K562 (cell line): ENCODE data around the gene MLX. TPM values are rescaled to one million over a fixed set of nuclear protein-coding genes. Genes with fewer than 3 reads are reported as not detected.

Source experiments
- ATAC-seq: fragments of 200-7000 bp; cut with Tn5 transposase; 3 replicates; pipeline ENCODE4 v1.9.1; 2020; ENCODE audit warnings: moderate library complexity
- BruUV-seq: library from RNA; stranded (reverse); fragments of 400-500 nt; replicated peaks from 2 replicates; lab custom pipeline; 2021; lab: Mats Ljungman, UMichigan
- CTCF ChIA-PET: fragments of 300-600 bp; formaldehyde crosslinking; extraction: SDS; loops from one replicate; lab custom pipeline; 2021; ENCODE audit warnings: low intra/inter-chr PET ratio; lab: Yijun Ruan, JAX
- POLR2A ChIA-PET: fragments of 300-600, 350-650 bp; sonication (Branson Sonifier 250); formaldehyde crosslinking; extraction: SDS; loops from one replicate; lab custom pipeline; 2021; ENCODE audit warnings: antibody characterized with exemption, inconsistent platforms; lab: Yijun Ruan, JAX
- DNase-seq, 4 experiments: peaks; one replicate each; pipeline versions ENCODE4 v3.0.0 to v3.0.0-alpha.2; 2011 to 2018; ENCODE audit warnings: low spot score in 3 of 4, mixed read lengths in 3 of 4; ENCODE audit errors: extremely low read depth in 1 of 4
- FAIRE-seq: peaks from 2 replicates; lab custom pipeline; 2011; peaks lifted over from hg19 to GRCh38; lab: Jason Lieb, UNC
- H2AFZ ChIP-seq: 2 replicates; pipeline ENCODE4 v1.6.0; 2011; ENCODE audit warnings: low read depth, low read length, control low read depth, inconsistent platforms
- H3K27ac ChIP-seq: fragments of 200-600 bp; 3 replicates; pipeline ENCODE4 v1.8.0; 2011; ENCODE audit warnings: low read depth, mild to moderate bottlenecking, control low read depth, inconsistent platforms, low read length, moderate library complexity, mixed read lengths; ENCODE audit errors: extremely low read depth
- H3K27me3 ChIP-seq, 2 experiments: fragments of 300-600 bp in 1 of 2; 2 replicates in 1 of 2; 3 replicates in 1 of 2; pipeline versions ENCODE4 v1.6.0 to v1.8.0; 2011; ENCODE audit warnings: inconsistent platforms in 2 of 2, low read length in 2 of 2, mild to moderate bottlenecking in 1 of 2, mixed read lengths in 1 of 2, moderate library complexity in 1 of 2; ENCODE audit not compliant: control insufficient read depth in 2 of 2, insufficient read depth in 2 of 2
- H3K36me3 ChIP-seq: fragments of 300-600 bp; 3 replicates; pipeline ENCODE4 v1.8.0; 2011; ENCODE audit warnings: mild to moderate bottlenecking, low read length, inconsistent platforms; ENCODE audit not compliant: control insufficient read depth, insufficient read depth
- H3K4me1 ChIP-seq, 2 experiments: fragments of 200-600 bp in 1 of 2; replicated peaks in 1 of 2; 2 replicates in 1 of 2; 3 replicates in 1 of 2; pipeline versions ENCODE4 v1.5.1 to v1.8.0; 2011; ENCODE audit warnings: inconsistent platforms in 2 of 2, low read length in 2 of 2, mild to moderate bottlenecking in 1 of 2, mixed read lengths in 1 of 2, moderate library complexity in 1 of 2; ENCODE audit not compliant: control insufficient read depth in 2 of 2, insufficient read depth in 2 of 2
- H3K4me2 ChIP-seq: 2 replicates; pipeline ENCODE4 v1.6.1; 2011; ENCODE audit warnings: low read length, control low read depth, inconsistent platforms, mixed read lengths; ENCODE audit not compliant: insufficient read depth
- H3K4me3 ChIP-seq: fragments of 200-600 bp; sonication (generic), shearing (Covaris generic); 2 replicates; pipeline ENCODE4 v1.5.1; 2016; ENCODE audit warnings: control low read depth, inconsistent platforms
- H3K79me2 ChIP-seq: fragments of 200-600 bp; 3 replicates; pipeline ENCODE4 v1.8.0; 2011; ENCODE audit warnings: low read length, inconsistent platforms; ENCODE audit not compliant: control insufficient read depth, insufficient read depth
- H3K9ac ChIP-seq, 2 experiments: 2 replicates each; pipeline versions ENCODE4 v1.6.0 to v1.6.1; 2011; ENCODE audit warnings: low read depth in 2 of 2, low read length in 2 of 2, control low read depth in 1 of 2, inconsistent platforms in 1 of 2, mild to moderate bottlenecking in 1 of 2, mixed read lengths in 1 of 2; ENCODE audit not compliant: insufficient read depth in 1 of 2
- H3K9me1 ChIP-seq: one replicate; pipeline ENCODE4 v1.6.0; 2011; ENCODE audit warnings: inconsistent platforms, mild to moderate bottlenecking, low read length, moderate library complexity; ENCODE audit not compliant: control insufficient read depth, insufficient read depth
- H3K9me3 ChIP-seq: replicated peaks from 2 replicates; pipeline ENCODE4 v1.5.1; 2011; ENCODE audit warnings: low read depth, low read length, inconsistent platforms; ENCODE audit not compliant: control insufficient read depth, insufficient read depth
- H4K20me1 ChIP-seq: replicated peaks from 2 replicates; pipeline ENCODE4 v1.6.1; 2011; ENCODE audit warnings: low read length, inconsistent platforms, mixed read lengths; ENCODE audit not compliant: control insufficient read depth, insufficient read depth
- CREB1 ChIP-seq, 2 experiments: sonication (generic) in 1 of 2; formaldehyde crosslinking in 1 of 2; IDR thresholded peaks; 2 replicates each; pipeline versions ENCODE4 v1.6.1 to v1.8.0; 2012 to 2022; ENCODE audit warnings: inconsistent platforms in 1 of 2, mild to moderate bottlenecking in 1 of 2, missing genetic modification reagents in 1 of 2, moderate library complexity in 1 of 2
- E2F8 ChIP-seq: fragments of 450-650 bp; IDR thresholded peaks from 2 replicates; pipeline ENCODE4 v1.7.1; 2018; ENCODE audit warnings: mild to moderate bottlenecking, low read depth; ENCODE audit not compliant: partially characterized antibody
- GATAD2A ChIP-seq: fragments of 450-650 bp; IDR thresholded peaks from 2 replicates; pipeline ENCODE4 v1.6.1; 2017
- HNRNPK ChIP-seq: fragments of 200-400 bp; formaldehyde crosslinking; IDR thresholded peaks from one replicate; pipeline ENCODE4 v1.6.1; 2018; ENCODE audit warnings: mild to moderate bottlenecking, low read depth, low read length; ENCODE audit not compliant: poor library complexity, severe bottlenecking
- HNRNPL ChIP-seq: fragments of 200-400 bp; formaldehyde crosslinking; IDR thresholded peaks from 2 replicates; pipeline ENCODE4 v1.6.1; 2017; ENCODE audit warnings: low read depth, mild to moderate bottlenecking, low read length
- ILF3 ChIP-seq: fragments of 450-650 bp; IDR thresholded peaks from 2 replicates; pipeline ENCODE4 v1.6.1; 2018; ENCODE audit warnings: antibody characterized with exemption, mild to moderate bottlenecking, moderate library complexity, borderline replicate concordance
- JUND ChIP-seq, 2 experiments: IDR thresholded peaks; 2 replicates in 1 of 2; 3 replicates in 1 of 2; pipeline ENCODE4 v1.6.1; 2011; ENCODE audit warnings: borderline replicate concordance in 2 of 2, low read depth in 2 of 2, low read length in 2 of 2, improper control_type of control experiment in 1 of 2, missing biosample characterization in 1 of 2, missing genetic modification characterization in 1 of 2, missing genetic modification reagents in 1 of 2
- KLF6 ChIP-seq: fragments of 250-450 bp; sonication (Bioruptor Pico); IDR thresholded peaks from 2 replicates; pipeline ENCODE4 v1.4.0; 2020; ENCODE audit warnings: mild to moderate bottlenecking, moderate library complexity, borderline replicate concordance
- PCBP1 ChIP-seq: fragments of 200-400 bp; formaldehyde crosslinking; IDR thresholded peaks from 2 replicates; pipeline ENCODE4 v1.6.1; 2018; ENCODE audit warnings: mild to moderate bottlenecking, low read depth, low read length; ENCODE audit not compliant: poor library complexity, severe bottlenecking
- PHB ChIP-seq: fragments of 250-450 bp; sonication (Bioruptor Pico); IDR thresholded peaks from 2 replicates; pipeline ENCODE4 v1.5.0; 2021
- SMAD3 ChIP-seq: fragments of 450-650 bp; formaldehyde crosslinking; conservative IDR thresholded peaks from 2 replicates; pipeline ENCODE4 v1.4.0; 2020; ENCODE audit warnings: mild to moderate bottlenecking
- TCF7 ChIP-seq: sonication (generic); IDR thresholded peaks from 2 replicates; pipeline ENCODE4 v1.6.1; 2016; ENCODE audit warnings: antibody characterized with exemption, borderline replicate concordance
- ZBTB9 ChIP-seq: fragments of 450-650 bp; formaldehyde crosslinking; IDR thresholded peaks from 2 replicates; pipeline ENCODE4 v1.4.0; 2020; ENCODE audit warnings: mild to moderate bottlenecking, moderate library complexity
- ZC3H4 ChIP-seq: sonication (generic); formaldehyde crosslinking; IDR thresholded peaks from 2 replicates; pipeline ENCODE4 v1.9.0; 2021; ENCODE audit warnings: missing genetic modification reagents, borderline replicate concordance
- ZNF253 ChIP-seq: fragments of 250-450 bp; sonication (Bioruptor Pico); conservative IDR thresholded peaks from 2 replicates; pipeline ENCODE4 v1.6.1; 2021; ENCODE audit warnings: mild to moderate bottlenecking
- ZNF384 ChIP-seq: IDR thresholded peaks from 2 replicates; pipeline ENCODE4 v1.6.1; 2012; ENCODE audit warnings: low read depth, low read length, improper control_type of control experiment
- ZNF584 ChIP-seq: fragments of 200-800 bp; sonication (Bioruptor generic); IDR thresholded peaks from 2 replicates; pipeline ENCODE4 v1.6.1; 2016; ENCODE audit warnings: low read depth, mild to moderate bottlenecking, missing genetic modification characterization, missing compliant biosample characterization
- WGBS: fragments of 100-300 bp; shearing (Covaris generic); methylation state at CpG from one replicate; pipeline ENCODE4 v1.1.6; 2016; ENCODE audit warnings: low coverage, mixed read lengths; ENCODE audit not compliant: insufficient coverage; ENCODE audit errors: missing lambda C conversion rate; 5-methylcytosine and 5-hydroxymethylcytosine counted together
- in situ Hi-C: fragments of 300-500 bp; cut with MboI; formaldehyde crosslinking; loops from 4 replicates; pipeline ENCODE4 v1.15.0; 2018; ENCODE audit warnings: inconsistent platforms, mixed read lengths
- intact Hi-C: fragments of 100-400 bp; cut with micrococcal nuclease; formaldehyde crosslinking; loops from 2 replicates; pipeline ENCODE4 v1.14.2; 2022
- polyA plus RNA-seq, 8 experiments: library from polyadenylated mRNA; depleted of rRNA in 4 of 8; stranded (reverse) in 5 of 8; unstranded in 3 of 8; fragments of >200 nt; fragmentation: Nextera tagmentation in 2 of 8; fragmentation: Illumina TruSeq in 1 of 8; extraction: Ambion mirVana in 2 of 8; extraction: Trizol in 1 of 8; gene quantifications; 2 replicates each; pipeline versions ENCODE4 v1.2.1 to v1.2.3, GENCODE V29; 2011 to 2014; ENCODE audit warnings: inconsistent platforms in 1 of 8, missing spikeins in 1 of 8
- total RNA-seq, 7 experiments: library from RNA; depleted of rRNA in 6 of 7; stranded (reverse); fragments of >200 nt in 6 of 7; fragmentation: Illumina TruSeq in 2 of 7; extraction: Trizol in 2 of 7; gene quantifications; 2 replicates each; pipeline versions ENCODE4 v1.2.1 to v1.2.3, GENCODE V29; 2011 to 2021; ENCODE audit warnings: low replicate concordance in 1 of 7

MLX gene
- total and polyA plus RNA-seq, 9 of the 15 experiments (the other 6 are each of a cell fraction or from before 2014, with no cell fraction given) = 42.9 to 100 (median 58.9) TPM

GRCh38 chr17:42518046-42518754 lies 48.7 kb upstream of the MLX start:
- peaks cover 51 to 69% of the 10 kb centered on the region in 2 experiments for H3K4me1 ChIP-seq
- peaks cover 11% of the 10 kb centered on the region; the same call in 1 of the 3 replicates for H3K79me2 ChIP-seq
- peak overlapping the region; percentile 63 for H3K4me2 ChIP-seq
- ChIA-PET CTCF (interaction anchor here (1.1 to 2.9 kb wide), 5 partner anchors 9 to 255 kb away, joined by 3 to 43 read pairs (median 6); partner anchors contain the start of gene VPS25), POLR2A (interaction anchor here (0.7 to 3.9 kb wide), 15 partner anchors 9 to 210 kb away, joined by 3 to 15 read pairs (median 4); partner anchors contain the start of genes CAVIN1, NAGLU, PSMC3IP and STAT3)
- intact Hi-C loops = loop anchor here (5.0 kb wide), 4 partner anchors 46 to 196 kb away; no protein-coding TSS in a partner anchor
- peak; percentile 37 to 81 (median 52) for DNase-seq
- peaks cover 87% of the 10 kb centered on the region for H3K36me3 ChIP-seq
- H3K4me3 ChIP-seq = no peak overlapping the region
- H3K27me3 ChIP-seq = no peaks in the 10 kb centered on the region
- H3K27ac ChIP-seq = peak overlapping the region; percentile 86
- H3K9ac ChIP-seq = peak overlapping the region; percentile 8 to 62; a peak in 3 of 4 replicates
- peaks cover 7% of the 10 kb centered on the region for H3K9me1 ChIP-seq
- H3K9me3 ChIP-seq = no peaks in the 10 kb centered on the region
- in situ Hi-C loops = no loop called here
- peak; percentile 9 for ATAC-seq
- no peak overlapping the region for H2AFZ ChIP-seq
- no peak for FAIRE-seq
- H4K20me1 ChIP-seq = no peaks in the 10 kb centered on the region
- BruUV-seq = TSS peak; percentile 6
- 24% methylated on average over 9 of the region's 9 CpGs for WGBS
- TF ChIP-seq ZBTB9 (CRISPR knock-in tag) (no peak), SMAD3 (CRISPR knock-in tag) (no peak), ZNF253 (CRISPR knock-in tag) (no peak), JUND (IDR thresholded peaks at IDR 0.05; ENCODE audit: borderline replicate concordance, low read depth, low read length) (peak; percentile 84), JUND (tag; IDR thresholded peaks at IDR 0.05; ENCODE audit: borderline replicate concordance, low read depth, low read length) (peak; percentile 84; the same call in 1 of the 3 replicates), KLF6 (CRISPR knock-in tag) (no peak), ZNF384 (no peak), HNRNPL (no peak), ZNF584 (CRISPR knock-in tag) (no peak), PHB (CRISPR knock-in tag) (no peak), PCBP1 (no peak), CREB1 (IDR thresholded peaks at IDR 0.05) (no peak; the same call in 1 of the 2 replicates), CREB1 (CRISPR knock-in tag; IDR thresholded peaks at IDR 0.05) (no peak; the same call in 1 of the 2 replicates), E2F8 (no peak), TCF7 (no peak), ZC3H4 (CRISPR knock-in tag) (no peak), ILF3 (no peak), GATAD2A (0 out of 2 replicates have a peak, but pooled peaks have one; percentile 18), HNRNPK (no peak)
